SK-N-SH treated with all-trans-retinoic acid at 6 μM for 48 hours (cell line): ENCODE results near the gene HES1.

Experiments used
- ATAC-seq: fragments of 200-7000 bp; cut with Tn5 transposase; 3 replicates; pipeline ENCODE4 v1.9.1; 2020; ENCODE audit warnings: mild to moderate bottlenecking, moderate library complexity
- ARNTL ChIP-seq: fragments of 450-650 bp; formaldehyde crosslinking; IDR thresholded peaks from 2 replicates; pipeline ENCODE4 v1.5.0; 2020; ENCODE audit warnings: low read depth, mild to moderate bottlenecking, moderate library complexity, borderline replicate concordance
- BACH2 ChIP-seq: fragments of 250-450 bp; sonication (Bioruptor Pico); IDR thresholded peaks from 2 replicates; pipeline ENCODE4 v1.9.0; 2021; ENCODE audit warnings: mild to moderate bottlenecking, borderline replicate concordance
- CSDC2 ChIP-seq: fragments of 250-450 bp; sonication (Bioruptor Pico); IDR thresholded peaks from 2 replicates; pipeline ENCODE4 v1.5.0; 2020; ENCODE audit warnings: mild to moderate bottlenecking, moderate library complexity
- ESRRG ChIP-seq: fragments of 250-450 bp; sonication (Bioruptor Pico); IDR thresholded peaks from 2 replicates; pipeline ENCODE4 v1.6.1; 2021; ENCODE audit warnings: mild to moderate bottlenecking
- GLIS3 ChIP-seq: fragments of 250-450 bp; sonication (Bioruptor Pico); IDR thresholded peaks from 2 replicates; pipeline ENCODE4 v1.5.0; 2020; ENCODE audit warnings: mild to moderate bottlenecking, moderate library complexity
- ISL1 ChIP-seq: fragments of 250-450 bp; sonication (Bioruptor Pico); IDR thresholded peaks from 2 replicates; pipeline ENCODE4 v2.1.2; 2022; ENCODE audit warnings: mild to moderate bottlenecking, moderate library complexity
- OSR1 ChIP-seq: fragments of 250-450 bp; sonication (Bioruptor Pico); IDR thresholded peaks from 2 replicates; pipeline ENCODE4 v1.8.0; 2022; ENCODE audit warnings: moderate library complexity, mild to moderate bottlenecking, inconsistent platforms
- RARB ChIP-seq: fragments of 250-450 bp; sonication (Bioruptor Pico); IDR thresholded peaks from 2 replicates; pipeline ENCODE4 v1.8.0; 2021; ENCODE audit warnings: mild to moderate bottlenecking, moderate library complexity
- SNAI2 ChIP-seq: fragments of 250-450 bp; sonication (Bioruptor Pico); IDR thresholded peaks from 2 replicates; pipeline ENCODE4 v1.5.0; 2020; ENCODE audit warnings: mild to moderate bottlenecking, moderate library complexity
- TOX ChIP-seq: fragments of 250-450 bp; sonication (Bioruptor Pico); IDR thresholded peaks from 2 replicates; pipeline ENCODE4 v1.8.0; 2021; ENCODE audit warnings: mild to moderate bottlenecking, moderate library complexity, borderline replicate concordance
- TSHZ2 ChIP-seq: fragments of 250-450 bp; sonication (Bioruptor Pico); IDR thresholded peaks from 2 replicates; pipeline ENCODE4 v1.5.0; 2020; ENCODE audit warnings: mild to moderate bottlenecking, moderate library complexity
- ZC3H10 ChIP-seq: fragments of 250-450 bp; sonication (Bioruptor Pico); IDR thresholded peaks from 2 replicates; pipeline ENCODE4 v1.5.1; 2021; ENCODE audit warnings: mild to moderate bottlenecking, moderate library complexity
- ZFP3 ChIP-seq: fragments of 250-450 bp; sonication (Bioruptor Pico); IDR thresholded peaks from 2 replicates; pipeline ENCODE4 v1.5.0; 2020; ENCODE audit warnings: mild to moderate bottlenecking, moderate library complexity
- ZFP30 ChIP-seq: fragments of 450-650 bp; formaldehyde crosslinking; IDR thresholded peaks from 2 replicates; pipeline ENCODE4 v1.5.0; 2022; ENCODE audit warnings: mild to moderate bottlenecking, moderate library complexity
- ZNF565 ChIP-seq: fragments of 450-650 bp; formaldehyde crosslinking; conservative IDR thresholded peaks from 2 replicates; pipeline ENCODE4 v1.5.0; 2020; ENCODE audit warnings: low read depth, mild to moderate bottlenecking, moderate library complexity
- ZNF8 ChIP-seq: fragments of 450-650 bp; formaldehyde crosslinking; IDR thresholded peaks from 2 replicates; pipeline ENCODE4 v1.5.0; 2020; ENCODE audit warnings: mild to moderate bottlenecking, moderate library complexity
- TF ChIP-seq, protein P1 (sequence below): fragments of 250-450 bp; sonication (Bioruptor Pico); IDR thresholded peaks from 2 replicates; pipeline ENCODE4 v1.5.1; 2021; ENCODE audit warnings: mild to moderate bottlenecking, moderate library complexity
- TF ChIP-seq, protein P2 (sequence below): fragments of 250-450 bp; sonication (Bioruptor Pico); IDR thresholded peaks from 2 replicates; pipeline ENCODE4 v1.5.1; 2020; ENCODE audit warnings: low read depth, mild to moderate bottlenecking, moderate library complexity
- TF ChIP-seq, protein P3 (sequence below): fragments of 250-450 bp; sonication (Bioruptor Pico); IDR thresholded peaks from 2 replicates; pipeline ENCODE4 v1.8.0; 2021; ENCODE audit warnings: low read depth, mild to moderate bottlenecking, moderate library complexity, borderline replicate concordance
- TF ChIP-seq, protein P4 (sequence below): fragments of 250-450 bp; sonication (Bioruptor Pico); IDR thresholded peaks from 2 replicates; pipeline ENCODE4 v1.8.0; 2020; ENCODE audit warnings: mild to moderate bottlenecking, moderate library complexity, borderline replicate concordance

The HES1 gene

GRCh38 chr3:194134231-194134756 lies 1.7 kb upstream of the HES1 start (continued):
- TF ChIP-seq, protein P1, sequence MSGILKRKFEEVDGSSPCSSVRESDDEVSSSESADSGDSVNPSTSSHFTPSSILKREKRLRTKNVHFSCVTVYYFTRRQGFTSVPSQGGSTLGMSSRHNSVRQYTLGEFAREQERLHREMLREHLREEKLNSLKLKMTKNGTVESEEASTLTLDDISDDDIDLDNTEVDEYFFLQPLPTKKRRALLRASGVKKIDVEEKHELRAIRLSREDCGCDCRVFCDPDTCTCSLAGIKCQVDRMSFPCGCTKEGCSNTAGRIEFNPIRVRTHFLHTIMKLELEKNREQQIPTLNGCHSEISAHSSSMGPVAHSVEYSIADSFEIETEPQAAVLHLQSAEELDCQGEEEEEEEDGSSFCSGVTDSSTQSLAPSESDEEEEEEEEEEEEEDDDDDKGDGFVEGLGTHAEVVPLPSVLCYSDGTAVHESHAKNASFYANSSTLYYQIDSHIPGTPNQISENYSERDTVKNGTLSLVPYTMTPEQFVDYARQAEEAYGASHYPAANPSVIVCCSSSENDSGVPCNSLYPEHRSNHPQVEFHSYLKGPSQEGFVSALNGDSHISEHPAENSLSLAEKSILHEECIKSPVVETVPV, result no peak
- TF ChIP-seq ISL1, result no peak
- TF ChIP-seq TOX (CRISPR knock-in tag), result no peak
- TF ChIP-seq ZNF8 (CRISPR knock-in tag), result no peak

GRCh38 chr3:194134757-194135515 lies 1.0 kb upstream of the HES1 start:
- TF ChIP-seq, protein P2, sequence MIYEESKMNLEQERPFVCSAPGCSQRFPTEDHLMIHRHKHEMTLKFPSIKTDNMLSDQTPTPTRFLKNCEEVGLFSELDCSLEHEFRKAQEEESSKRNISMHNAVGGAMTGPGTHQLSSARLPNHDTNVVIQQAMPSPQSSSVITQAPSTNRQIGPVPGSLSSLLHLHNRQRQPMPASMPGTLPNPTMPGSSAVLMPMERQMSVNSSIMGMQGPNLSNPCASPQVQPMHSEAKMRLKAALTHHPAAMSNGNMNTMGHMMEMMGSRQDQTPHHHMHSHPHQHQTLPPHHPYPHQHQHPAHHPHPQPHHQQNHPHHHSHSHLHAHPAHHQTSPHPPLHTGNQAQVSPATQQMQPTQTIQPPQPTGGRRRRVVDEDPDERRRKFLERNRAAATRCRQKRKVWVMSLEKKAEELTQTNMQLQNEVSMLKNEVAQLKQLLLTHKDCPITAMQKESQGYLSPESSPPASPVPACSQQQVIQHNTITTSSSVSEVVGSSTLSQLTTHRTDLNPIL (CRISPR knock-in tag), result 0 out of 2 replicates have a peak, but pooled peaks have one; percentile 11
- peak; percentile 66; the same call in 1 of the 2 replicates for TF ChIP-seq TSHZ2 (CRISPR knock-in tag)
- TF ChIP-seq, protein P1, result no peak
- 0 out of 2 replicates have a peak, but pooled peaks have one; percentile 36 for TF ChIP-seq ISL1
- TF ChIP-seq BACH2, result no peak
- TF ChIP-seq ZFP3 (CRISPR knock-in tag), result peak; percentile 82
- TF ChIP-seq, protein P3, sequence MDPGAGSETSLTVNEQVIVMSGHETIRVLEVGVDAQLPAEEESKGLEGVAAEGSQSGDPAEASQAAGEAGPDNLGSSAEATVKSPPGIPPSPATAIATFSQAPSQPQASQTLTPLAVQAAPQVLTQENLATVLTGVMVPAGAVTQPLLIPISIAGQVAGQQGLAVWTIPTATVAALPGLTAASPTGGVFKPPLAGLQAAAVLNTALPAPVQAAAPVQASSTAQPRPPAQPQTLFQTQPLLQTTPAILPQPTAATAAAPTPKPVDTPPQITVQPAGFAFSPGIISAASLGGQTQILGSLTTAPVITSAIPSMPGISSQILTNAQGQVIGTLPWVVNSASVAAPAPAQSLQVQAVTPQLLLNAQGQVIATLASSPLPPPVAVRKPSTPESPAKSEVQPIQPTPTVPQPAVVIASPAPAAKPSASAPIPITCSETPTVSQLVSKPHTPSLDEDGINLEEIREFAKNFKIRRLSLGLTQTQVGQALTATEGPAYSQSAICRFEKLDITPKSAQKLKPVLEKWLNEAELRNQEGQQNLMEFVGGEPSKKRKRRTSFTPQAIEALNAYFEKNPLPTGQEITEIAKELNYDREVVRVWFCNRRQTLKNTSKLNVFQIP (CRISPR knock-in tag), result no peak
- peak; percentile 83; the same call in 1 of the 2 replicates for TF ChIP-seq ARNTL
- no peak for TF ChIP-seq RARB (CRISPR knock-in tag)
- TF ChIP-seq GLIS3 (CRISPR knock-in tag), result 0 out of 2 replicates have a peak, but pooled peaks have one; percentile 6
- peak; percentile 64; the same call in 1 of the 2 replicates for TF ChIP-seq ZC3H10
- TF ChIP-seq SNAI2, result no peak
- TF ChIP-seq ZNF565, result no peak
- no peak for TF ChIP-seq OSR1 (CRISPR knock-in tag)
- TF ChIP-seq ESRRG, result no peak
- TF ChIP-seq ZFP30 (CRISPR knock-in tag), result no peak
- TF ChIP-seq, protein P4, sequence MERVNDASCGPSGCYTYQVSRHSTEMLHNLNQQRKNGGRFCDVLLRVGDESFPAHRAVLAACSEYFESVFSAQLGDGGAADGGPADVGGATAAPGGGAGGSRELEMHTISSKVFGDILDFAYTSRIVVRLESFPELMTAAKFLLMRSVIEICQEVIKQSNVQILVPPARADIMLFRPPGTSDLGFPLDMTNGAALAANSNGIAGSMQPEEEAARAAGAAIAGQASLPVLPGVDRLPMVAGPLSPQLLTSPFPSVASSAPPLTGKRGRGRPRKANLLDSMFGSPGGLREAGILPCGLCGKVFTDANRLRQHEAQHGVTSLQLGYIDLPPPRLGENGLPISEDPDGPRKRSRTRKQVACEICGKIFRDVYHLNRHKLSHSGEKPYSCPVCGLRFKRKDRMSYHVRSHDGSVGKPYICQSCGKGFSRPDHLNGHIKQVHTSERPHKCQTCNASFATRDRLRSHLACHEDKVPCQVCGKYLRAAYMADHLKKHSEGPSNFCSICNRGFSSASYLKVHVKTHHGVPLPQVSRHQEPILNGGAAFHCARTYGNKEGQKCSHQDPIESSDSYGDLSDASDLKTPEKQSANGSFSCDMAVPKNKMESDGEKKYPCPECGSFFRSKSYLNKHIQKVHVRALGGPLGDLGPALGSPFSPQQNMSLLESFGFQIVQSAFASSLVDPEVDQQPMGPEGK, result peak; percentile 96
- TF ChIP-seq ZNF8 (CRISPR knock-in tag), result no peak
- no peak; the same call in 1 of the 2 replicates for TF ChIP-seq CSDC2 (CRISPR knock-in tag)
- ATAC-seq, result peak; percentile 46
